Measurements from ENCODE around the gene APCDD1L.

Gene APCDD1L

DNA sequence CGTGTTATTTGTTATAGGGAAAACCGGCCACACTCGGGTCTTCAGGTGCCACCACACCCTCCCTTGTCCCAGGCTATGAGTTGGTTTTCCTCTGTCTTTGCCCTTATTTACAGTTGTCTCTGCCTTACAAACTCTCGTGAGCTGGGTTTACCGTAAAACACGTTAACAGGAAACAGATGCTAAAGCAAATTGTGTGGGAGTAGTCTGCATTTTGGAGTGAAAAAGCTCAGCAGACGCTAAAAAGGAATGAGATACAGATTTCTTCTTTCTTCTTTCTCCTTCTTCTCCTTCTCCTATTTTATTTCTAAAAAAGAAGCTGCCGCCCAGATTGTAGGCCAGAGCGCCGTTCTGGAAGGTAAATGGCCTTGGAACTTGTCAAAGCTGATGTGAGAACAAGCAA, 51.9 kb downstream of the APCDD1L start:
- no peak for DNase-seq

DNA sequence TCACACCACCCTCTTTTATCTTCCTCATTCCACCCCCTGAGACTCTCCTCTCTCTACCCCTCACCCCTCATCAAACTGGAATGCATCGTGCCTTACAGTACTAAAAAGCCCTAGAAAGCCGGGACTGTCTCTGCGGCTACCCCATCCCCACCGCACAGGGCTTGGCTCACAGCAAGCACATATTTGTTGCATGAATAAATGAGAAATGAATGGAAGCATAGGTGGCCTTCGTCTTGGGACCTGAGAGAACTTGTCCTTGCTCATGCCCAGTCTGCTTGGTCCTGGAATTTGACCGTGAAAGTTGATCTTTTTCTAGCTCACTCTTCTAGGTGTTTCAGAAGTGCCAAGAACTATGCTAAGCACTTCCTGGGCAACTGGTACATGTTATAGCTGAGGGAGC, 53.3 kb downstream of the APCDD1L start:
- DNase-seq = no peak

DNA sequence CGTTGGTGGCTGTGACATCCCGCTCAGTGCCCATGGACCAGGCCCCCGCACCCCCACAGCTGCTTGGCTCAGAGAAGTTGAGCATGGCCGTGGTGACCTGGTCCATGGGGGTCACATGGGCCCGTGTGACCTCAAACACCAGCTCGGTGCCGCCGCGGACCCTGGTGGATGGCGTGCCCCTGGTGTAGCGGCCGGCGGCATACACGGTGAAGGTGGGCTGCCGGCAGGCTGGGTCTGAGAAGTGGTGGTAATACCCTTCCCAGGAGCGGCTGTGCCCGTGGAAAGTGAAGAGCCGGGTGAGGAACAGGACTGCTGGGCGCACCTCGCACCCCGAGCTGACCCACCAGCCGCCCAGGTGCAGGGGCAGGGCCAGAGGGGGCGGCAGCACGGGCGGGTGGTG, 54.1 kb downstream of the APCDD1L start:
- DNase-seq = no peak

DNA sequence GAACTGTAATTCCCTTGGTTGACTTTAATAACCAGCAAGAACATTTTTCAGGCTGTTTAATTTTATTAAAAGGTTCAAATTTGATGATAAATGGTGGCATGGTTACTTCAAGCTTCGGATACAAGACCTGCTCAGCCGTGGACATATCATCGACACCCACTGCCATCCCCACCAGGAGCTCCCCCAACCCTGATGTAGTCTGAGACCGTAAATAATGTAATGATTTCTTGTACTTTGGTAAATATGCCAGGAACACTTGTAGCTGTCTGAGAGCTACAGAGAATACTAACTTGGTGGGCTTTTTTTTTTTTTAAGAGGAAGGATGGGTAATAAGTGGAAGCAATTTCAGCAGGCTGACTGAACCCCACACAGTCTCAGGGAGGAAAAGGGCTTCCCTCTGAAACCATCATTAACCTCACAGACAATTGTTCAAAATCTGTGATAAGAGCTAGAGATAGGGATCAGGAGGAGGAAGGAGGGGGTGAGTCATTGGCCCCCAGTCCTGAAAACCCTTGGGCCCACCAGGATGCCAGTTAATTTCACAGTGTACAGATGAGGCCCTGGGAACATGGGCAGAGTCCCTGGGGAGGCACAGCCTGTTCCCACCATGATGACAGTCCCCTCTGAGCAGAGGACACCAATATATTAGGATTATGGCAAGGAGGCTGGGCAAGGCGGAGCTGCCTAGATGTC, 56.0 kb downstream of the APCDD1L start:
- DNase-seq = no peak

DNA sequence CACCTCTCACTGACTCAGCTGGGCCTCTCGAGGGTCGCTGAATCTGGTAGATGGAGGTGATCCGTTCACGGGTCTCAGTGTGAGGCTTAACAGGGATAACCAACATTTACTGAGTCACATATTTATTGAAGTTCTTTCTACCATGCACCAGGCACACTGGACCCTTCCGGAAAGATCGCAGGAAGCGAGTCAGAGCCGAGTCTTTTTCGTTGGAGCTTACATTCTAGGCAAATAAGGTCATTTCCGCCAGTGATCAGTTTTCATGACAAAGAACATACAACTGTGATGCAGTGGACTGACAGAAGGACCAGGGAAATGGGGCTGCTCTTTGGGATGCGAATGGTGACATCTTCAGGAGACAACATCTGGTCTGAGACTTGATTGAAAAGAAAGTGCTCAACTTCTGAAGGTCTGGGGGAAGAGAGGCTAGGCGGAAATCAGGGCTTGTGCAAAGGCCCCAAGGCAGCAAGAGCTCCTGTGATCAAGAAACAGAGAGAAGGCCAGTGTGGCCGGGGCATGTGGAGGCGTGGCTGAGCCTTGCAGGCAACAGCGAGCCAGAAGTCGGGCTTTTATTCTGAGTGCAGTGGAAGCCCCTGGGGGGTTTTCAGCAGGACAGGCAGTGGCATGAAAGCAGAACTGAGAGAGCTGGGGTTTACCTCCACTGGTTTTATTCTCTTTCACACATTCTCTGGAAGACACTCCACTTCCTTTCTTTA, 56.7 kb downstream of the APCDD1L start:
- no peak for DNase-seq

DNA sequence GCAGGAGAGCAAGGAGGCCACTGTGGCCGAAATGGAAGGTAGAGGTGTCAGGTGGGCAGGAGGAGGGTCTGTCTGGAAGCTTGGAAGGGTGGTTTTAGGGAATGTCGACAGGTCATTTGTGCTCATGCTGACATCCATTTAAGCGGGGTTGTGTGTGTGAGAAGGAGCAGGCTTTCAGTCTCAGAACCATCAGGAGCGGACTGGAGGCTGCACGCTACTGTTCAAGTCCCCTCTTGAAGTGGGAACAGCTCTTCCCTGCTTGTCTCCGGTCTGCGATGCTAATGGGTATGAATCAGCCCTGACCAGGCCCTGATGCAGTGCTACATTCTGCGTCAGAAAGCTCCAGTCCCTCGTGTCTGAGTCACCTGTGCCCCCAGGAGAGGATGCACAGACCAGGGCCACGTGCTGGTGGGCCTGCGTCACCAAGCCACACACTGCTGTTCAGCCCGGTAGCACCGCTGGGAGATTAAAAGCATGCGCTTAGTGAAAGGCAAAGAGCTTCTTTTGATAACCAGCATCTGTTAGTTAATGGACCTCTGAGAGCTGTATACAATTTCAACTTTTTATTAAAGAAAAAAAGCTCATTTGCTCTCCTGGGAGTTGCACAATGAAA, 58.0 kb downstream of the APCDD1L start:
- DNase-seq = no peak

DNA sequence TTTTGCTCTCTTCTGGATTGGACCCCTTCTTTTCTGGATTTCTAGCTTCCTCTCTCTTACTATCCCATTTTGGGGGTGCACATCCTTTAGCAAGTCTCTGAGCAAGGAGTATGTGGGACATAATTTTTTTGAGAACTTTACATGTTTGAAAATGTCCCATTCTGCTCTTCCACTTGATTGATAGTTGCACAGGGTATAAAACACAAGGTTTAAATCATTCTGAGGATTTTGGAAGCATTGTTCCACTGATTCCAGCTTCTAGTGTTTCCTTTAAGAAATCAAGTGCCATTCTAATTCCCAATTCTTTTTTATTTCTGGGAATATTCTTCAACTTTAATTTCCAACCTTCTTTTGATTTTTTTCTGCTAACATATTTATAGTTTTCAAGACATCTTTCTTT, 60.7 kb downstream of the APCDD1L start:
- no peak for DNase-seq

DNA sequence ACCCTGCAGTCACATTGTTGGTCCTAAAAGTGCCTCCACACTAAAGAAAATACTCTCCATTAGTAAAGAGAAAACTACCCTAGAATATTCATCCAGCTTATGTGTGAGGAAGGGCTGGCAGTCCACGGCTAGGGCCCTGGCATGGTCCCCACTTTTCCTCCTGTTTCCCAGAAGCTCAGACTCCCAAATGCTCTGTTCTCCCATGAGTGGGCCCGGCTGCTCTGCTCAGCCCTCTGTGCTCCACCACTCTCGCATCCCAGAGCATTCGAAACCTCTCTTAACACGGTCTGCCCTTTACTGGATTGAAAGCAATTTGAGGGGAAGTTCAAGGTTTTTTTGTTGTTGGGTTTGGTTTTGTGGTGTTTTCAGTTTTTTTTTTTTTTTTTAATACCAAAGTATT, 61.8 kb downstream of the APCDD1L start:
- DNase-seq = no peak

DNA sequence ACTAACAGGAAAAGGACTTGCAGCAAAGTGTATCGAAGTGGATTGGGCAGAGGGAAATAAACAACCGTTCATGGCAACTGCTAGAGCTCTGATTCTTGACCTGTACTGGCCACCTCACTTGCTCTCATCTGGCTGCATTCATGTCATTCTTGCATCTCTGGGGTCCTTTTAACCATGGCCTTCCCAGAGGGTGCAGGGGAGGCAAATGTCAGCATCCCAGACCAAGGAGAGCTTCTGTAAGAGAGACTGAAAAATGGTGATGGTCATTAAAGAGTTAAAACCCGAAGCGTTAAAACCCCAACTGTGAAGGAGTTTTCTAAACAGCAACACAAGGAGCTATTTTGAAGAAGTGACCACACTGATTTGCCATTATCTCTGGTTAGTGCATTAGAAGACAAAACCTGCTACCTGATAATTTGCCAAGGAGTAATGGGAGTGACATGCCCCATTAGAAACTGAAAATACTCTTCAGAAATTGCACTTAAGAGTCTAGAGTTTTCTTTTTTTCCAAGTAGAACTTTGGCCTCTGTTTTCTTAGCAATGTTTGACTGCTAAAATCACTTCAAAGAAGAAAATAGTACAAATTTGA, 62.4 kb downstream of the APCDD1L start:
- no peak for DNase-seq

DNA sequence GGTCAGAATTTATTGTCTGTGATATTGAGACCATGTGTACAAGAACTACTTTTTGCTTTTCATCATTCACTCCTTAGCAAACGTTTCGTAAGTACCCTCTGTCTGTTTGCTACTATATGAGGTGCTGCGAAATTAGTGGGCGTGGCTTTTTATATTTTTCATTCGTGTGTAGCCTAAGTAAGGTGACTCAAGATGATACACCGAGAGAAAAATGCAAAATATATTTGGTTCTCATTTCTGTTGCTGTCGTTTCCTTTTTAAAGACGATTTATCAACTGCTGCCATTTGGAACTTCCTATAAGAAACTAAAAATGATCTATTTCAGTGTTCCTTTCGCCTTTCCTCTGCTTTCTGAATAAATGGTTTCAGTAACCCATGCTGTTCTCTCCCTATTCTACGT, 64.9 kb downstream of the APCDD1L start:
- no peak for DNase-seq

DNA sequence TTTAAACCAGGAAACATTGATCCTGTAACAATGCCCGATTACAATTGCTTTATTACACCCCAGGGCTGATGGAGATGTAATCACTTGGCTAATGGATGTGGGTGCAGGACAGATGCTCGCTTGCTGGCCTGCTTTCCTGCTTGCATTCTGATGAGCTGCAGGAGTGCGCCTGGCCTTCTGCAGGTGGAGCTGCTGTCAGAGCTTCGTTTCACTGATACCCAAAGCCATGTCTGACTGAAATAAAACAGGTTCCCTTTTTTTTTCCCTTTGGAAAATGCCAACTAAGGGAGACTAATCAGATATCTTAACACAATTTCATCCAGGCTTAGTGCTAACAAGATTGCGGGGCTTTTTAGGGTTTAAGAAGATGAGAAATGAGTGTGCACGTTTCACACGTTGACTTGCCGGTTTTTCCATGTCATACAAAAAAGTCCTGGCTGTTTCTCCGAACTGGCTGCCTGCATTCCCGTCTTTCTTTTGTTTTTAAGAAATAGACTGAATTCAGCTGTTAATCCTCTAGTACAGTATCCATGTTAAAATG, 65.4 kb downstream of the APCDD1L start:
- DNase-seq = no peak

DNA sequence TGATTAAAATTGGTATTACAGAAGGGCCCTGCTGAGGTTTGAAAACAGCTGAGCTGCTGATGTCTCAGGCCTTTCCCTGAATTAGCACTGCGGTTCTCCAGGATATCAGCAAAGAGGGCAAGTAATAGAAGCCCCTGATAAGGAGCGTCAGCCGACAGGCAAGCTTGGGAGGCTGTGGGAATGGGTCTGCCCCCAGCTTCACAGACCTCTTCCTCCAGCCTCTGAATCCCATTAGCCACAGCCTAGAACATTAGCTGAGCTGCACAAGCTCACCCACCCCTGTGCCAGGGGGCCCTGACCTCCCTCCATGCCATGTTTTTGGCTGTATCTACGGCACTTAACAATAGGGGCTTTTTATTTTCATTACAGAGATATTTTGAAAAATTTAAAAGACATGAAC, 66.2 kb downstream of the APCDD1L start:
- no peak for DNase-seq

DNA sequence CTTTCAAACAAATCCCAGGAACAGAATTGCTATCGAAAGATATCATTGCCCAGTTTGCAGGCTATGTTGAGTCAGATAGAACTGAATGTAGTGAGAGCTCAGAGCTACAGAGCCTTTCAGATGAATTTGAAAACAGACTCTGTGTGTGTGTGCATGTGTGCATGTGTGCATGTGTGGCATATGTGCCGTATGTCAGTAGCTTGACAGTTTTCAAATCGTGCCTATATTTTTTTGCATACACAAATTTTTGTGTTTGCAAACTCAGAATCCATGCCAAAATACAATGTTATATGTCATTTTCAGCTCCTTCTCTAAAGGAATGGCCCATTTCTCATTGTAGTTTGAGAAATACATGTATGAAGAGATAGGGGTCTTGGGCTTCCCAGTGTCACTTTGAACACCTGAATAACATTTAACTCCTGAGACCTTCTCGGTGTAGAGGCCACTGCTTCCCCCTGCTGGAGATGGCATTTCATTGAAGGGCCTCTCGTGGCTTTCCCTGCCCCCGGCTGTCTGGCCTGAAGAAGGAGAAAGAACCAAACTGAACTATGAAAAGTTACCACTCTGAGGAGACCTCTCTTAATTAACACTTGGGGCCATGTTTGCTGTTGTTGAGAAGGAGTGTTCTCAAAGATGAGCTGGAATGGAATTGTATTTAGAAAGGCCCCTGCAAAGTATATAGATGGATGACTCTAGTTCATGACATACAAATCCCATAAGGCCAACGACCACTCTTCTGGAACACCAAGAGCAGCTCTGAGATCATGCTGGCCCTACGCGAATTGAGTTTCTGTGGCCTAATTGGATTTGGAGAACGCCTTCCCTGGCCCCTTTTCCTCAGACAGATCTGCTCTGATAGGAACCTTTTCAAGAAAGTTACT, 67.4 kb downstream of the APCDD1L start:
- no peak for DNase-seq

DNA sequence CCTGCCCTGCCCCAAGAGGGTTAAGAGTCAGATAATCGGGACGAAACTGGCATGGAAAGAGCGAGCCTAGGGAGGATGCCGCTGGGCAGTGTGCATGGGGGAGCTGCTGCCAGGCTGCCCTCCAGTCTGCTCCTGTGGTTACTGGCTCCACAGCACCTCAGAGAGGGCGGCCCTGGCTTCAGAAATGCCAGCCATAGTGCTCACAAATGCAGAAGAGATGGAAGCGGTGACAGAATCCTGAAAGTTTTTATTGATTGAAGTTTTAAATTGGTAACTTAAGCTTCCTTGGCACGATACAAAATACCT, 68.3 kb downstream of the APCDD1L start:
- no peak for DNase-seq

DNA sequence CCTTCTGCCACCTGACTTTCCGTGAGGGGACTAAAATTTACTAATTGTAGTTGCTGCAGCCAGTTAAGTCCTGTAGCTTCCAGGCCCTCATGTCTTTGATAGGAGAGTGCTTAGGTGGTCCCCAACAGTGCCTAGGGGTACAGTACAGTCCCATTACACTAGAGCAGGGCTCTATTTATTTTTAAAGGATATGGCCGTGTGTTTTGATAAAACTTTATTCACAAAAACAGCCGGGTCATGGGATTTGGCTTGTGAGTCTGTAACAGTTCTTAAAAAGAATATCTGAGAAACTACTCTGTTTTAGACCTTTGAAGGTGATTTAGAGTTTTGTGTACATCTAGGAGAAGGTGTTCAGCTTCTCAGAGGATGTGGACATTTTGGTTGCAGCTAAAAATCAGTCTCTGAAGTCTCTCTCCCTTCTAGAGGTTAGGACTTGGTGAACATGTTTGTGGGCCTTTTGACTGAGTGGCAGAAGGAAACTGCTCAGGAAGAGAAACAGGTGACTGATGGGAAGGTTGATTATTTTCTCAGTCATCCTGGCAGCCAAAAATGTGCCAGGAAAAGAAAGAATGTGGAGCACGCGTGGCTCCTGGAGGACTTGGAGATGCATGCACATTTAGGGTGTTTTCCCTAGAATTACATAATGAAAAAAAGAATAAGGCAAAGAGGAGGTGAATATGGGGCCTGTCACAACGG, 68.8 kb downstream of the APCDD1L start:
- no peak for DNase-seq

DNA sequence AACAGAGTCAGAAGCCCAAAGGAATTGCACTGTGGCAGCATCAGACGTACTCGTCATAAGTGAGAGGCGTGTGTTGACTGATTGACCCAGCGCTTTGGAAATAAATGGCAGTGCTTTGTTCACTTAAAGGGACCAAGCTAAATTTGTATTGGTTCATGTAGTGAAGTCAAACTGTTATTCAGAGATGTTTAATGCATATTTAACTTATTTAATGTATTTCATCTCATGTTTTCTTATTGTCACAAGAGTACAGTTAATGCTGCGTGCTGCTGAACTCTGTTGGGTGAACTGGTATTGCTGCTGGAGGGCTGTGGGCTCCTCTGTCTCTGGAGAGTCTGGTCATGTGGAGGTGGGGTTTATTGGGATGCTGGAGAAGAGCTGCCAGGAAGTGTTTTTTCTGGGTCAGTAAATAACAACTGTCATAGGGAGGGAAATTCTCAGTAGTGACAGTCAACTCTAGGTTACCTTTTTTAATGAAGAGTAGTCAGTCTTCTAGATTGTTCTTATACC, 70.4 kb downstream of the APCDD1L start:
- DNase-seq = no peak

DNA sequence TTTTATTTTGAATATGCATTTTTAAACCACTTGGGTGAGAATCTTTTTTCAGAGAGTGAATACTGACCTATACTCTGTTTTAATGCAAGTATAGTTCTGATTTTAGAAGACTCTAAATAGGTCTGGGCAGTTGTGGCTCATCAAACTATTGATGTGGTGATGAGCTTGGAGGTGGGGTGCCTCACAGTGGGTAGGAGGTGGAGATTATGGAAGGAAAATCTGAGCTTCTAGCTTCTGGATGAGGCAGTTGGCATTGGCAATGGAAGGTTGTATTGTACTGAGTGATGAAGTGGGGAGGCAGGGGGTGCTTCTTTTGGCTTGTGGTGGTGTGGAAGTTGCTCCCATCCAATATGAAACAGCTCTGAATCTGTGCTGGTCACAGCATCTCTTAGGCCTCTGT, 73.5 kb downstream of the APCDD1L start:
- no peak for DNase-seq

DNA sequence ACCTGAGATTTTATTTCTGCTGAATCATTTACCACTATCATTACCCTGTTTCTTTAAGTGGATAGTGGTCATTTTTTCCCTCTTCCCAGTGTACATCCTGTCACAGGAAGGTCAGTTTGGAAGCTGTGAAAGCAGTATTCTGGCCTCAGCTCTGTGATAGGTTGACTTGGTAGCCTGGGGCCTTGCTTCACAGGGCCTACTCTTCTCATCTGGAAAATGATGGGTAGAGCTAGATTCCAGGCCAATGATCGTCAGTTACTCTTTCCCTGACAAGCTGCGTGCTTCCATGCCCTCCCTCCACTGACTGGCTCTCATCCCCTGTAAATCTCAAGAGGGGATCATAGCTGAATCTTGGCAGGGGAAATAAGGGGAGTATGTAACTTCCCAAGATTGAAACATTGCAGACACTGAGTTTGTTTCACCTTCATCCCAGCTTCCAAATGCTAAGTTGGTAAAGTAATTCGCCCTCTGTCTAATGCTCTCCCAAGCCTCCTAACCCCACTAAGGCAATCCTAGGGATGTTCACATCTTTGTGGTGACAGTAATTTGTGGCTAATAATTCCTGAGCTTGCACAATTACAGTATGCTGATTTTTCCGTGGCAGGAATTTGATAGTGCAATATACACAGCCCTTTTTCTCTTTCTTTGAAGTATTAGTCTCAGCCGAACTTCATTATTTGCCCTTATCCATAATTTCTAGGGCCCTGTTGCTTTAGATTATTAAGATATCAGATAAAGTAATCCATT, 75.0 kb downstream of the APCDD1L start:
- no peak for DNase-seq

DNA sequence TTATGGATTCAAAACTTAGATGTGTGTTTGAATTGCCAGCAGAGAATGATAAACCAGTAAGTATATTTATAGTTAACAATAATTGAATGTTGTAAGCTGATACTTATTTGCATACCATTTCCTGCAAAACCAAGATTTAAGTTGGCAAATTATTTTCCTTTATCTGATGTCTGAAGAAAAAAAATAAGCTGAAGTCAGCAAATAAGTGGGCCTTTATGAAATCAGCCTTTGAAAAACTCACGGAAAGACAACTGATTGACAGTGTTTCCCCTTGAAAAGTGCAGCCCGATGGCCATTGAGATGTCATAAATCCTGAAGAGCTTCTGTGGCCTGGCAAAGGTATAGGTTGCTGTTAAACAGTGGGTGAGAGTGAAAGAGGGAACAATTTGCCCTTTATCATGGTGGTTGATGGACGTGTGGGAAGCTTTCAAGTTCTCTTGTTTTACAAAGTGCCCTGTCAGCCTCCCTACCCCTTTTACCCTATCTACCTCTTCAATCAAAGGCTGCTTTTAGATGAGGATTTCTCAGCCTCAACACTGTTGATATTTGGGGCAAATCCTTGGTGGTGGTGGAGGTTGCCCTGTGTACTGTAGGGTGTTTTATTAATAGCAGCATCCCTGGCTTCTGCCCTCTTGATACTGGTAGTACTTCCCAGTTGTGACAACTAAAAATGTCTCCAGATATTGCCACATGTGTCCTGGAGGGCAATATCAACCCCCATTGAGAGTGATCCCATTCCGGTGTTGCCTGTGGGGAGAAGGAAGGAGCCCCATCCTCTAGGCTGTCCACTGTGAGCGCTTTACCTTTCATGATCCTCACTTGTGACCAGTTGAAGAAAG, 76.0 kb downstream of the APCDD1L start:
- DNase-seq = no peak
